ENCODE results near the gene DLX4. TPM values are rescaled to one million over a fixed set of nuclear protein-coding genes. Genes with fewer than 3 reads are reported as not detected.

DLX4 gene
- total RNA-seq, 1 experiment from 2014 or later: not detected

DNA sequence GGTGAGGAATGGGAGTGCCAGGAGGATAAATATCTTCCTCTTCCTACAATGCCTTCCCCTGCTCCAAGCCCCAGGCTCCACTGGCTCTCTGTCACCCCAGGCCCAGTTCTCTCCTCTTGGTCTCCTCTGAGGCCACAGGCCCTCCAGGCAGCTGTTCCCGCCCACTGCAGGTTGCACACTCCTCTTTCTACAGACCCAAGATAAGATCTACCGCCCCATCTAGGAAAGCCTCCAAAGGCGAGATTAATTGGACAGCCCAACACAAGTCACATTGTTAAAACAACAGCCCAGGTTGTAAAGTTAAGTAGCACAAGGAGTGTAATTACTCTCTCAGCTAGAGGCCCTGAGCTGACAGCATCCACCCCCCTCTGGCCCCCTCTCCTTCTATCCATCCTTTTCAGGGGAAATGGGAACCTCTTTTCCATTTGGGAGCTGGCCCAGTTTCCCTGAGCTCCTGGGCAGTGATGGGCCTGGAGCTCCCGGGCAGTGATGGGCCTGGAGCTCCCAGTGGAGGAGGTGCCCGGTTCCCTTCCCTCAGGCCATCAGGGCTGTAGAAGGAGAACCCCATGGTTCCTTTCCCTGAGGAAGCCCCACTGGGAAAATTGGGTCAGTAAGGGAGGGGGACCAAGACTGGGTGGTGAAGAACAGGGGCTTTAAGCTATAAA, 7.3 kb downstream of the DLX4 start:
- H3K79me2 ChIP-seq (ENCODE audit: low read length): no peaks in the 10 kb centered on the region
- no peaks in the 10 kb centered on the region for H3K27me3 ChIP-seq (ENCODE audit: low read length)
- no peaks in the 10 kb centered on the region for H3K9me3 ChIP-seq (ENCODE audit: low read length)
- no peak overlapping the region for H2AFZ ChIP-seq (ENCODE audit: low read length)
- H3K9me2 ChIP-seq (replicated peaks; ENCODE audit: insufficient read depth, low read length): no peaks in the 10 kb centered on the region
- H3K4me3 ChIP-seq (ENCODE audit: low read length): no peak overlapping the region
- no peak overlapping the region for H3K27ac ChIP-seq (ENCODE audit: low read length)
- no peaks in the 10 kb centered on the region for H3K36me3 ChIP-seq (ENCODE audit: insufficient read depth, low read length)
- DNase-seq: no peak
- H4K20me1 ChIP-seq (ENCODE audit: insufficient read depth, low read depth, low read length): no peaks in the 10 kb centered on the region
- no peak overlapping the region for H3K9ac ChIP-seq (ENCODE audit: low read length)
- H3K4me2 ChIP-seq (ENCODE audit: low read depth, low read length, poor library complexity, severe bottlenecking): no peak overlapping the region
- H3K4me1 ChIP-seq (ENCODE audit: low read length): no peaks in the 10 kb centered on the region

DNA sequence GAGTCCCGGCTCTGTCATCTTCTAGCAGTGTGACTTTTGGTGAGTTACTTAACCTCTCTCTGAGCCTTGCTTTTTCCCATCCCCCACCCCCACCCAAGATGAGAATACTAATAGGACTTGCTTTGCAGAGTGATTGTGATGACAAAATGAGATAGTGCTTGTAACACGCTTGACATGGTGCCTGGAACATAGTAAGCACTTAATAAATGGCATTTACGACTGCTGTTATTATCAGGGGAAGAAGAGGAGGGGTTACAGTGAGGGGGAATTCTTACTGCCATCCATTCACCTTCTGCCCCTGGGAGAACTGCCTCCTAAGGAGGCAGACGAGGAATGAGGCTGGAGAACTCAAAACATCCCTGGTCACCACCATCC, 7.8 kb downstream of the DLX4 start:
- Histone ChIP-seq H4K20me1 (ENCODE audit: insufficient read depth, low read depth, low read length) (no peaks in the 10 kb centered on the region), H3K4me3 (ENCODE audit: low read length) (no peak overlapping the region), H3K9me3 (ENCODE audit: low read length) (no peaks in the 10 kb centered on the region), H3K27me3 (ENCODE audit: low read length) (no peaks in the 10 kb centered on the region), H3K4me2 (ENCODE audit: low read depth, low read length, poor library complexity, severe bottlenecking) (no peak overlapping the region), H3K36me3 (ENCODE audit: insufficient read depth, low read length) (no peaks in the 10 kb centered on the region), H3K79me2 (ENCODE audit: low read length) (no peaks in the 10 kb centered on the region), H3K9me2 (replicated peaks; ENCODE audit: insufficient read depth, low read length) (no peaks in the 10 kb centered on the region), H2AFZ (ENCODE audit: low read length) (no peak overlapping the region), H3K9ac (ENCODE audit: low read length) (no peak overlapping the region), H3K4me1 (ENCODE audit: low read length) (no peaks in the 10 kb centered on the region), H3K27ac (ENCODE audit: low read length) (no peak overlapping the region)
- DNase-seq: no peak

DNA sequence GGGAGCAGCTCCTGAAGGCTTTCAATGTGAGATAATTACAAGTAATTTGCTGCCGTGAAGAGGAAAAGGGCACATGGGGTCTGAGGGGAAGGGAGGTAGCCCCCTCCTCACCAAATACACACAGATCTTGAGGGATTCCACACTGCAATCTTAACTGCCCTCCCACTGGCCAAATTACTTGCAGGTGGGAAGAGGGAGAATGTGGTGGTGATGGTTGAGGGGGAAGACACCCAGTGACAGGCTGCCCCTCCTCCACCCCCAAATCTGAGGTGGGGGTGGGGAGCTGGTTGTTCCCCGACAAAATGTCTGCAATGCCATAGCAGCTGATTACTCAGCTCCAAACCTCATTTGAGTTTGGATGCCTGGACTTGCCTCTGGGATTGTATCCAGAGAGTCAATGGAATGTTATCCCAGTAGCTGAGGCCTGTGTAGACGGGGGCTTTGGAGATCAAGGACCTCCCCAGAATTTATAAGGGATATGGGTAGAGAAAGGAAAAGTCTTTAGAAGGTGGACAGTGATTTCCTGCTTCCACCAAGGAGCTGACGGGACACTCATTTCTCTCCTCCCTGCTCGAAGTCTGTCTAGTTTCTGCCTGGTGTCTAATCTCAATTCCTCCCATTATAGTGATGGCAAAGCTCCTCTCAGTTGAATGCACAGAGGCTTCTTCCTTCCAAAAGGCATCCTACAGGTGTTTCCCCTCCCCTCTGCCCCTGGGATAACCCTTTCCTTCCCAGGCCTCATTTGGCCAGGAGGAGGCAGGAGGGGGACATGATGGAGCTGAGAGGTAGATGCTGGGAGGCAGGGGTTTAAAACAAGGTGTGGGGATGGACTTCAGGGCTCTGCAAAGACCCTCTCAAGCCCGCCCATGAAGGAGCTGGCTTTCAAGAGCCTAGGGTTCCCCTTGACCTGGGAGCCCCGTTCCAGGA, 8.7 kb downstream of the DLX4 start:
- no peak for DNase-seq
- Histone ChIP-seq H4K20me1 (ENCODE audit: insufficient read depth, low read depth, low read length) (no peaks in the 10 kb centered on the region), H3K36me3 (ENCODE audit: insufficient read depth, low read length) (no peaks in the 10 kb centered on the region), H3K4me2 (ENCODE audit: low read depth, low read length, poor library complexity, severe bottlenecking) (no peak overlapping the region), H3K9me2 (replicated peaks; ENCODE audit: insufficient read depth, low read length) (no peaks in the 10 kb centered on the region), H3K27me3 (ENCODE audit: low read length) (no peaks in the 10 kb centered on the region), H3K79me2 (ENCODE audit: low read length) (no peaks in the 10 kb centered on the region), H2AFZ (ENCODE audit: low read length) (no peak overlapping the region), H3K4me3 (ENCODE audit: low read length) (no peak overlapping the region), H3K9me3 (ENCODE audit: low read length) (no peaks in the 10 kb centered on the region), H3K9ac (ENCODE audit: low read length) (no peak overlapping the region), H3K27ac (ENCODE audit: low read length) (no peak overlapping the region), H3K4me1 (ENCODE audit: low read length) (no peaks in the 10 kb centered on the region)

DNA sequence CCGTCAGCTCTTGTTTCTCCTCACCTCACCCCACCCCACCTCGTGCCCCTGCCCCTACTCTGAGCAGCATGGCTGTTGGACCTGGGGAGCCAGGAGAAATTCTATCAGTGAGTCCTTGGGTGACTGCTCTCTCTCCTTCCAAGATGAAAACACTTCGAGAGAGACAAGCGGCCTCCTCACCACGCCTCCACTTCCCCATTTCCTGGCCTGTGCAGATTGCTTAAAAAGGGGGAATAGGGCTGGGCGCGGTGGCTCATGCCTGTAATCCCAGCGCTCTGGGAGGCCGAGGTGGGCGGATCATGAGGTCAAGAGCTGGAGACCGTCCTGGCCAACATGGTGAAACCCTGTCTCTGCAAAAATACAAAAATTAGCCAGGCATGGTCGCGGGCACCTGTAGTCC, 9.5 kb downstream of the DLX4 start:
- Histone ChIP-seq H3K79me2 (ENCODE audit: low read length) (no peaks in the 10 kb centered on the region), H3K9me2 (replicated peaks; ENCODE audit: insufficient read depth, low read length) (no peaks in the 10 kb centered on the region), H2AFZ (ENCODE audit: low read length) (no peak overlapping the region), H3K9ac (ENCODE audit: low read length) (no peak overlapping the region), H3K4me3 (ENCODE audit: low read length) (no peak overlapping the region), H3K4me1 (ENCODE audit: low read length) (no peaks in the 10 kb centered on the region), H4K20me1 (ENCODE audit: insufficient read depth, low read depth, low read length) (no peaks in the 10 kb centered on the region), H3K27ac (ENCODE audit: low read length) (no peak overlapping the region), H3K4me2 (ENCODE audit: low read depth, low read length, poor library complexity, severe bottlenecking) (no peak overlapping the region), H3K36me3 (ENCODE audit: insufficient read depth, low read length) (no peaks in the 10 kb centered on the region), H3K27me3 (ENCODE audit: low read length) (no peaks in the 10 kb centered on the region), H3K9me3 (ENCODE audit: low read length) (no peaks in the 10 kb centered on the region)
- no peak for DNase-seq

DNA sequence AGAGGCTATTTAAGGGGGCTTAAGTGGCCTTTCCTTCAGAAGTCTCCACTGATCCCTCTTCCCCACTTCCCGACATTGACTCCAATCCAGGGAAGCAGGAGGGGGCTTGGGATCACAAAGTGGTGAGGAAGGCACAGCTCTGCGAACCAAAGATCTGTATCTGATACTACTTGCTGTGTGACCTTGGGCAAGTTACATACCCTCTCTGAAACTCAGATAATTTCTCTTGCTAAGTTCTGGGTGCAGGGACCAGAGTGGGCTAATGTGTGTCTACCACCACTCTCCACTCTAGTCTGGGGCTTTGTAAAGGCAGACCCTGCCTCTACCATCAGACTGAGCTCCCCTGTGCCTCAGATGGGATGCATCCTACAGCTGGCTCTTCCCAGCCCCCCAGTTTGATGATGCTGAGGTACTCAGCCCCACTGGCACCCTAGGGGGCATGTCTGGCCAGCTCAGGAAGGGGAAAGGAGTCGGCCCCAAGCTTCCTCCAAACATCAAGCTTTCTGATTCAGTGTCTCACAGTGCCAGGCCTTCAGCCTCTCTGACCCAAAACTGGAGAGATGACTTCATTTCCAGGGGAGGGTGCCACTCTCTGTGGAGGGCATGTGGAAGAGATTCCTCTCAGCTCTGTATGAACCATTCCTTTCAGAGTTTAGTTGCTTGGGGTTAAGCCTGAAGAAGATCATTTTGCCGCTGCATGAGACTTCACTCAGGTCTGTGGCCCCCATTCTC, 10.9 kb downstream of the DLX4 start:
- Histone ChIP-seq H3K79me2 (ENCODE audit: low read length) (no peaks in the 10 kb centered on the region), H4K20me1 (ENCODE audit: insufficient read depth, low read depth, low read length) (no peaks in the 10 kb centered on the region), H2AFZ (ENCODE audit: low read length) (no peak overlapping the region), H3K4me1 (ENCODE audit: low read length) (no peaks in the 10 kb centered on the region), H3K9ac (ENCODE audit: low read length) (no peak overlapping the region), H3K4me3 (ENCODE audit: low read length) (no peak overlapping the region), H3K27me3 (ENCODE audit: low read length) (no peaks in the 10 kb centered on the region), H3K36me3 (ENCODE audit: insufficient read depth, low read length) (no peaks in the 10 kb centered on the region), H3K4me2 (ENCODE audit: low read depth, low read length, poor library complexity, severe bottlenecking) (no peak overlapping the region), H3K9me2 (replicated peaks; ENCODE audit: insufficient read depth, low read length) (no peaks in the 10 kb centered on the region), H3K9me3 (ENCODE audit: low read length) (no peaks in the 10 kb centered on the region), H3K27ac (ENCODE audit: low read length) (no peak overlapping the region)
- no peak for DNase-seq

DNA sequence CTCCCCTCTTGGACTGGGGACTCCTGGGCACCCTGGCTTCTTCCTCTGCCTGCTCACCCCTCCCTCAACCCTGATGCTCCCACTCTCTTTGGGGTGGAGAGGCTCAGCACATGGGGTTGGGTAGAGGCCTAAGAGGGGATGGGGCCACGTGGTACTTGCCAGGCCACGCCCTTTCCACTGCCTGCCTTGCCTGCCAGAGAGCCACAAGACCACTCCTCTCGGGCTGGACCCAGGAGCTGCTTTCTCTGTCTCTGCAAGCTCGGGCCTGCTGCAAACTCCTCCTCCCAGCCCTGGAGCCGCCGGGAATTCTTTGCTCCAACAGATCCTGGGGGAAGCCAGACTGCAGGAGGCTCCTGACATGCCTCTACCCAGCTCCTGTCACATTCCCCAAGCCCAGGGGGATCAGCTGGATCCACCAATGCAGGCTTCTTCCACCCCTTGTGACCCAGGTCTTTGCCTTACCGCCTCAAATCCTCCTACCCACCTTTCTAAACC, 11.8 kb downstream of the DLX4 start:
- DNase-seq: no peak
- H3K4me3 ChIP-seq (ENCODE audit: low read length): no peak overlapping the region
- H3K79me2 ChIP-seq (ENCODE audit: low read length): no peaks in the 10 kb centered on the region
- no peak overlapping the region for H3K9ac ChIP-seq (ENCODE audit: low read length)
- no peak overlapping the region for H2AFZ ChIP-seq (ENCODE audit: low read length)
- no peaks in the 10 kb centered on the region for H3K9me3 ChIP-seq (ENCODE audit: low read length)
- no peak overlapping the region for H3K4me2 ChIP-seq (ENCODE audit: low read depth, low read length, poor library complexity, severe bottlenecking)
- no peaks in the 10 kb centered on the region for H3K36me3 ChIP-seq (ENCODE audit: insufficient read depth, low read length)
- H3K4me1 ChIP-seq (ENCODE audit: low read length): no peaks in the 10 kb centered on the region
- H3K27me3 ChIP-seq (ENCODE audit: low read length): no peaks in the 10 kb centered on the region
- H3K9me2 ChIP-seq (replicated peaks; ENCODE audit: insufficient read depth, low read length): no peaks in the 10 kb centered on the region
- H4K20me1 ChIP-seq (ENCODE audit: insufficient read depth, low read depth, low read length): no peaks in the 10 kb centered on the region
- no peak overlapping the region for H3K27ac ChIP-seq (ENCODE audit: low read length)

DNA sequence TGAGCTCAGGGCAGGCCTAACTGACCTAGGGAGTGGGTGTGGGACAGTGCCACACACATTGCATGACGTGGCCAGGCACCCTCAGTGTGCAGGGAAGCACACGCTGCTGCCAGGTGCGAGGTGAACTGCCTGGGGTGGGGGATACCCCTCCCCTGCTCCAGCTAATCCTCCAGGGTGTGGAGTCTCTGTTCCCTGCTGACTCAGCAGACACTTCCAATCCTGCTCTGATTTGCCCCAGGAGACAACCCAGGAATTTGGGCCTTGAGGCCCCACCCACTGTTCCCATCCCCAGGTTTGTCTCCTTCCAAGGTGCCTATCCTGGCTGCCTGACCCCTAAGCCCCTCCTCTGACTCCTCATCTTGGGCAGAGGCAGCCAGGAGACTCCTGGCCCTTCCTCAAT, 15.3 kb downstream of the DLX4 start:
- Histone ChIP-seq H3K4me1 (ENCODE audit: low read length) (no peaks in the 10 kb centered on the region), H4K20me1 (ENCODE audit: insufficient read depth, low read depth, low read length) (no peaks in the 10 kb centered on the region), H3K27ac (ENCODE audit: low read length) (no peak overlapping the region), H3K9ac (ENCODE audit: low read length) (no peak overlapping the region), H3K4me3 (ENCODE audit: low read length) (no peak overlapping the region), H3K79me2 (ENCODE audit: low read length) (no peaks in the 10 kb centered on the region), H3K9me3 (ENCODE audit: low read length) (no peaks in the 10 kb centered on the region), H3K27me3 (ENCODE audit: low read length) (no peaks in the 10 kb centered on the region), H2AFZ (ENCODE audit: low read length) (no peak overlapping the region), H3K9me2 (replicated peaks; ENCODE audit: insufficient read depth, low read length) (no peaks in the 10 kb centered on the region), H3K4me2 (ENCODE audit: low read depth, low read length, poor library complexity, severe bottlenecking) (no peak overlapping the region), H3K36me3 (ENCODE audit: insufficient read depth, low read length) (no peaks in the 10 kb centered on the region)
- no peak for DNase-seq

DNA sequence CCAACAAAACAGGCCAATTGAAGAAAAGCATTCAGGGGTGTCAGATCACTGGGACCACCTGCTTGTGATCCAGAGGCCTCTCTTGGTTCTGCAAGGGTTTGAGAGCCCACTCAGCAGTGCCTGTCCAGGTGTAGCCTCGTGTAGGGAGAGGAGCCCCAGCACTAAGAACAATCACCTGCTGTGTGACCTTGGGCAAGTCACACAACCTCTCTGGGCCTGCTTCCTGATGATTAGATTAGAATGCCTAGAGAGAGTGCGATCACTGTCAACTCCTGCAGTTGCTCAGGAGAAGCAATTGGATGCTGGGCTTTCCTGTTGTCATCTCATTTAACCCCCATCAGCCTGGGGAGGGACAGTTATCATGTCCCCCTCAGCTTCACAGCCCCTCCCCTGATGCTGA, 15.8 kb downstream of the DLX4 start:
- Histone ChIP-seq H3K27me3 (ENCODE audit: low read length) (no peaks in the 10 kb centered on the region), H2AFZ (ENCODE audit: low read length) (no peak overlapping the region), H3K9me3 (ENCODE audit: low read length) (no peaks in the 10 kb centered on the region)

More for the DNA sequence above, 15.8 kb downstream of the DLX4 start:
- no peaks in the 10 kb centered on the region for H3K79me2 ChIP-seq (ENCODE audit: low read length)
- no peak overlapping the region for H3K27ac ChIP-seq (ENCODE audit: low read length)
- no peaks in the 10 kb centered on the region for H4K20me1 ChIP-seq (ENCODE audit: insufficient read depth, low read depth, low read length)
- no peaks in the 10 kb centered on the region for H3K36me3 ChIP-seq (ENCODE audit: insufficient read depth, low read length)
- no peak overlapping the region for H3K4me3 ChIP-seq (ENCODE audit: low read length)
- no peaks in the 10 kb centered on the region for H3K9me2 ChIP-seq (replicated peaks; ENCODE audit: insufficient read depth, low read length)
- no peaks in the 10 kb centered on the region for H3K4me1 ChIP-seq (ENCODE audit: low read length)
- DNase-seq: no peak
- no peak overlapping the region for H3K9ac ChIP-seq (ENCODE audit: low read length)
- no peak overlapping the region for H3K4me2 ChIP-seq (ENCODE audit: low read depth, low read length, poor library complexity, severe bottlenecking)

Data from Karpas-422 (cell line).